A673 (cell line): ENCODE results near the gene DIS3L. TPM values are rescaled to one million over a fixed set of nuclear protein-coding genes. Genes with fewer than 3 reads are reported as not detected.

Experiments
- BruUV-seq: library from RNA; stranded (reverse); fragments of 400-500 nt; replicated peaks from 2 replicates; lab custom pipeline; 2021; lab: Mats Ljungman, UMichigan
- CTCF ChIA-PET: fragments of 300-600 bp; sonication (Branson Sonifier 250); formaldehyde crosslinking; loops from one replicate; lab custom pipeline; 2022; ENCODE audit warnings: antibody characterized with exemption; lab: Charles Lee
- POLR2A ChIA-PET: fragments of 300-600 bp; sonication (Branson Sonifier 250); formaldehyde crosslinking; loops from one replicate; lab custom pipeline; 2022; ENCODE audit warnings: antibody characterized with exemption; ENCODE audit not compliant: low non-redundant PET; lab: Charles Lee
- DNase-seq: peaks from one replicate; pipeline ENCODE4 v3.0.0-alpha.2; 2015; ENCODE audit warnings: low spot score
- H3K27ac ChIP-seq: fragments of 200-600 bp; sonication (generic); 2 replicates; pipeline ENCODE4 v1.5.1; 2016; ENCODE audit warnings: mixed run types, low read depth, mild to moderate bottlenecking, mixed read lengths, antibody characterized with exemption, low read length; ENCODE audit not compliant: poor library complexity, severe bottlenecking
- H3K27me3 ChIP-seq: fragments of 200-600 bp; sonication (generic); replicated peaks from 2 replicates; pipeline ENCODE4 v1.6.1; 2017; ENCODE audit warnings: mixed run types, low read depth, mild to moderate bottlenecking, mixed read lengths, antibody characterized with exemption, low read length; ENCODE audit not compliant: insufficient read depth, poor library complexity
- H3K36me3 ChIP-seq: fragments of 200-600 bp; sonication (generic); 2 replicates; pipeline ENCODE4 v1.6.1; 2016; ENCODE audit warnings: mixed run types, mild to moderate bottlenecking, mixed read lengths, antibody characterized with exemption, low read length; ENCODE audit not compliant: insufficient read depth, poor library complexity, severe bottlenecking
- H3K4me1 ChIP-seq: fragments of 200-600 bp; sonication (generic); 2 replicates; pipeline ENCODE4 v1.6.1; 2017; ENCODE audit warnings: mixed run types, mild to moderate bottlenecking, mixed read lengths, antibody characterized with exemption, low read length; ENCODE audit not compliant: insufficient read depth, poor library complexity, severe bottlenecking
- H3K4me3 ChIP-seq: fragments of 200-600 bp; sonication (generic); 2 replicates; pipeline ENCODE4 v1.5.1; 2016; ENCODE audit warnings: low read depth, mixed run types, mild to moderate bottlenecking, mixed read lengths, low read length; ENCODE audit not compliant: poor library complexity, severe bottlenecking
- H3K9me3 ChIP-seq: fragments of 200-600 bp; sonication (generic); 2 replicates; pipeline ENCODE4 v1.6.1; 2016; ENCODE audit warnings: mixed run types, low read depth, mild to moderate bottlenecking, mixed read lengths, antibody characterized with exemption, low read length; ENCODE audit not compliant: poor library complexity, severe bottlenecking
- EZH2 ChIP-seq: fragments of 200-600 bp; sonication (generic); IDR thresholded peaks from 2 replicates; pipeline ENCODE4 v1.6.1; 2017; ENCODE audit warnings: borderline replicate concordance, low read depth, mild to moderate bottlenecking, mixed read lengths, antibody characterized with exemption, low read length; ENCODE audit not compliant: poor library complexity, severe bottlenecking
- intact Hi-C: fragments of 100-400 bp; cut with micrococcal nuclease; formaldehyde crosslinking; loops from one replicate; pipeline ENCODE4 v1.10.0; 2022; ENCODE audit not compliant: unreplicated experiment
- total RNA-seq: library from RNA; stranded (reverse); gene quantifications from 2 replicates; pipeline ENCODE4 v1.2.3, GENCODE V29; 2021
- TF ChIP-seq, protein P1 (sequence below): fragments of 300-800, 200-600 bp; sonication (generic); conservative IDR thresholded peaks from 2 replicates; pipeline ENCODE4 v1.5.1; 2017; ENCODE audit warnings: low read depth, mild to moderate bottlenecking, antibody characterized with exemption, low read length, moderate library complexity, mixed read lengths

DIS3L gene
- total RNA-seq, 1 experiment from 2014 or later, result 10.7 TPM

DNA sequence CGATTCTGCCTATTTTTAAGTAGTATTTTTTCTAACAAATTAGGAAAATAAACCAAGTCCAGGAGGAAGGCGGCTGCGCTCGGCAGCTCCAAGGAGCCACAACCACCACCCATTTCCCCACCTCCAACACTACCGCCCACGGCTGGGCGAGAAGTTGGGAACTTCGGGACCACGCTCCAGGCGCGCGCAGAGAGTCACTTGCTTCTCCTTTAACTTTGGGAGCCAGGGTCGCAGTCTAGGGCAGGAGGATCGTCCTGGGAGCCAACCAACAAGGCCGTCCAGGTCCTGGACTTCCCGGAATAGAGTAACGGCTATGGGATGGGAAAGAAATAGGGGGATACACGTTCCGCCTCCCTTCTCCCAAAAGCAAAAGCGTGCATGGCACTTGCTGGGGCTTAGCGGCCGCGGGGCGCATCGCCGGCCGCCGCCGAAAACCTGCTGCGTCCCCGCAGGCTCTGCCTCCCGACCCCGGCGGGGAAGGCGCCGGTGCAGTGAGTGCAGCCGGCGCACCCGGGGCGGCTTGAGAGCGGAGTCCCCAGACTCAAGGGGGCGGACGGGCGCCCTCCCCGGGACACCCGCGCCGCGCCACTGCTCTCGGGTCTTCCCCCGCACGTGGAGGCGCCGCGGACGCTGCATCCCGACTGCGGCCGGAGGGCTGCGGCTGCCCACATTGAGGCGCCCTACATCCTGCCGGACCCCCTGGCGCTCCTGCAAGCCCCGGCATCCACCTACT lies 40.5 kb upstream of the DIS3L start:
- intact Hi-C loops, result loop anchor here (5.0 kb wide), 1 partner anchor 244 kb away; the partner anchor contains the start of gene SNAPC5
- Histone ChIP-seq H3K36me3 (no peaks in the 10 kb centered on the region), H3K4me3 (peak overlapping the region; percentile 44), H3K27me3 (peaks cover 94% of the 10 kb centered on the region), H3K27ac (no peak overlapping the region), H3K4me1 (peaks cover 5% of the 10 kb centered on the region), H3K9me3 (no peaks in the 10 kb centered on the region)
- POLR2A ChIA-PET, result interaction anchor here (0.7 kb wide), 1 partner anchor 384 kb away, joined by 4 read pairs; no protein-coding TSS in a partner anchor
- DNase-seq, result peak; percentile 49
- BruUV-seq, result no TSS peak
- CTCF ChIA-PET, result interaction anchor here (0.5 to 0.6 kb wide), 2 partner anchors 17 to 43 kb away, joined by 3 read pairs; no protein-coding TSS in a partner anchor
- peak; percentile 53 for TF ChIP-seq EZH2
- TF ChIP-seq, protein P1, sequence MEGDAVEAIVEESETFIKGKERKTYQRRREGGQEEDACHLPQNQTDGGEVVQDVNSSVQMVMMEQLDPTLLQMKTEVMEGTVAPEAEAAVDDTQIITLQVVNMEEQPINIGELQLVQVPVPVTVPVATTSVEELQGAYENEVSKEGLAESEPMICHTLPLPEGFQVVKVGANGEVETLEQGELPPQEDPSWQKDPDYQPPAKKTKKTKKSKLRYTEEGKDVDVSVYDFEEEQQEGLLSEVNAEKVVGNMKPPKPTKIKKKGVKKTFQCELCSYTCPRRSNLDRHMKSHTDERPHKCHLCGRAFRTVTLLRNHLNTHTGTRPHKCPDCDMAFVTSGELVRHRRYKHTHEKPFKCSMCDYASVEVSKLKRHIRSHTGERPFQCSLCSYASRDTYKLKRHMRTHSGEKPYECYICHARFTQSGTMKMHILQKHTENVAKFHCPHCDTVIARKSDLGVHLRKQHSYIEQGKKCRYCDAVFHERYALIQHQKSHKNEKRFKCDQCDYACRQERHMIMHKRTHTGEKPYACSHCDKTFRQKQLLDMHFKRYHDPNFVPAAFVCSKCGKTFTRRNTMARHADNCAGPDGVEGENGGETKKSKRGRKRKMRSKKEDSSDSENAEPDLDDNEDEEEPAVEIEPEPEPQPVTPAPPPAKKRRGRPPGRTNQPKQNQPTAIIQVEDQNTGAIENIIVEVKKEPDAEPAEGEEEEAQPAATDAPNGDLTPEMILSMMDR, result peak; percentile 18

- Histone ChIP-seq H3K4me3 (peak within 1 kb of the TSS; percentile 44), H3K27ac (no peak within 1 kb of the TSS), H3K36me3 (no peaks in the 10 kb centered on the region), H3K9me3 (no peaks in the 10 kb centered on the region), H3K4me1 (peaks cover 5% of the 10 kb centered on the region), H3K27me3 (peaks cover 94% of the 10 kb centered on the region)
- CTCF ChIA-PET, result no interaction called here
- no TSS peak for BruUV-seq
- POLR2A ChIA-PET, result no interaction called here
- intact Hi-C loops, result loop anchor here (5.0 kb wide), 1 partner anchor 244 kb away; the partner anchor contains the start of gene SNAPC5
- DNase-seq, result peak; percentile 39
- TF ChIP-seq, protein P1, result no peak
- no peak for TF ChIP-seq EZH2
These were observed 39.8 kb upstream of the DIS3L start, which contains the start of gene MEGF11 for GRCh38 chr15:66253418-66254088. Gene MEGF11, minus strand, starts transcription at chr15:66253750. Its CDS starts 125,347 bp downstream, at chr15:66128403.

GRCh38 chr15:66254089-66254950 lies 39.0 kb upstream of the DIS3L start:
- peaks cover 5% of the 10 kb centered on the region for H3K4me1 ChIP-seq
- no peaks in the 10 kb centered on the region for H3K9me3 ChIP-seq
- no peaks in the 10 kb centered on the region for H3K36me3 ChIP-seq
- intact Hi-C loops, result loop anchor here (5.0 kb wide), 1 partner anchor 243 kb away; the partner anchor contains the start of gene SNAPC5
- TF ChIP-seq, protein P1, result no peak
- TF ChIP-seq EZH2, result peak; percentile 26
- CTCF ChIA-PET, result no interaction called here
- H3K27ac ChIP-seq, result no peak overlapping the region
- H3K4me3 ChIP-seq, result peak overlapping the region; percentile 44
- POLR2A ChIA-PET, result no interaction called here
- no peak for DNase-seq
- BruUV-seq, result no TSS peak
- H3K27me3 ChIP-seq, result peaks cover 88% of the 10 kb centered on the region
